Suprapubic skin (tissue), 4 donors: ENCODE data around the gene FAM156B.
"Not testable (repeated sequence)": the region's sequence is repeated elsewhere in the genome, so short reads cannot be mapped to it uniquely, and the experiment has no call there.

Experiments
- EP300 ChIP-seq: sonication (generic); formaldehyde crosslinking; IDR thresholded peaks from one replicate; pipeline ENCODE4 v1.6.1; 2017; ENCODE audit warnings: antibody characterized with exemption
- POLR2AphosphoS5 ChIP-seq, 3 donors: sonication (generic); formaldehyde crosslinking; IDR thresholded peaks; one replicate each; pipeline ENCODE4 v1.6.1; 2017; ENCODE audit warnings: antibody characterized with exemption in 3 of 3
- TF ChIP-seq, protein P1 (sequence below), 2 donors: fragments of 200-600 bp in 1 of 2; fragments of 450-650 bp in 1 of 2; sonication (generic) in 1 of 2; IDR thresholded peaks; one replicate each; pipeline ENCODE4 v1.5.1; 2016 to 2019; ENCODE audit warnings: antibody characterized with exemption in 2 of 2, mild to moderate bottlenecking in 1 of 2, moderate library complexity in 1 of 2

DNA sequence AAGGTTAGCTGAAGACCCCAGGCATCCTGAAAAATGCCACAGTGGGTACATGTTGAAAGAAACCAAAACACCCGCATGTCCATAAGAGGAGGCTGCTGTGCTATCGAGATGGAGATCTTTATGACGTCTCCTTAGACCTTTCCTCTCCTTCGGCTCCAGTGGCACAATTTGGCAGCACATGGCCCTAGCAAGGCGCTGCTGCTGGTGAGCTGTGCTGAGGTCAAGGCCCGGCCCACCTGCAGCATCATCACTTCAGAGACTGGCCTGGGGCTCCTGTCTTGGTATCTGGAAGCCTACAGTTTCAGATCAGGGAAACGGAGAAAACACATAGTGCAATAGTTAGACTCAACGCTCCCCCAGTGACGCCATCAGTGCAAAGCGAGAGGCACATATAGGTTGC, 21.7 kb upstream of the FAM156B start:
- TF ChIP-seq EP300; POLR2AphosphoS5 (IDR thresholded peaks at IDR 0.05): not testable (repeated sequence)
- TF ChIP-seq, protein P1, sequence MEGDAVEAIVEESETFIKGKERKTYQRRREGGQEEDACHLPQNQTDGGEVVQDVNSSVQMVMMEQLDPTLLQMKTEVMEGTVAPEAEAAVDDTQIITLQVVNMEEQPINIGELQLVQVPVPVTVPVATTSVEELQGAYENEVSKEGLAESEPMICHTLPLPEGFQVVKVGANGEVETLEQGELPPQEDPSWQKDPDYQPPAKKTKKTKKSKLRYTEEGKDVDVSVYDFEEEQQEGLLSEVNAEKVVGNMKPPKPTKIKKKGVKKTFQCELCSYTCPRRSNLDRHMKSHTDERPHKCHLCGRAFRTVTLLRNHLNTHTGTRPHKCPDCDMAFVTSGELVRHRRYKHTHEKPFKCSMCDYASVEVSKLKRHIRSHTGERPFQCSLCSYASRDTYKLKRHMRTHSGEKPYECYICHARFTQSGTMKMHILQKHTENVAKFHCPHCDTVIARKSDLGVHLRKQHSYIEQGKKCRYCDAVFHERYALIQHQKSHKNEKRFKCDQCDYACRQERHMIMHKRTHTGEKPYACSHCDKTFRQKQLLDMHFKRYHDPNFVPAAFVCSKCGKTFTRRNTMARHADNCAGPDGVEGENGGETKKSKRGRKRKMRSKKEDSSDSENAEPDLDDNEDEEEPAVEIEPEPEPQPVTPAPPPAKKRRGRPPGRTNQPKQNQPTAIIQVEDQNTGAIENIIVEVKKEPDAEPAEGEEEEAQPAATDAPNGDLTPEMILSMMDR (IDR thresholded peaks at IDR 0.05): not testable (repeated sequence)
